Activated CD4-positive, CD25-positive, alpha-beta regulatory T cell treated with anti-CD3 and anti-CD28 coated beads, Interleukin-2, amount 50 U/mL, for 24 hours (primary cell): ENCODE measurements around the gene MRPL19.
"Not testable (repeated sequence)": the region's sequence is repeated elsewhere in the genome, so short reads cannot be mapped to it uniquely, and the experiment has no call there.

Experiments
- ATAC-seq, 2 donors: fragments of 150-1000 bp; cut with Tn5 transposase; one replicate each; pipeline ENCODE4 v1.10.0; 2021; ENCODE audit warnings: mild to moderate bottlenecking in 1 of 2, moderate library complexity in 1 of 2

The MRPL19 gene

GRCh38 chr2:75675908-75676307 is 29.3 kb downstream of the MRPL19 start:
- ATAC-seq: no peak

DNA sequence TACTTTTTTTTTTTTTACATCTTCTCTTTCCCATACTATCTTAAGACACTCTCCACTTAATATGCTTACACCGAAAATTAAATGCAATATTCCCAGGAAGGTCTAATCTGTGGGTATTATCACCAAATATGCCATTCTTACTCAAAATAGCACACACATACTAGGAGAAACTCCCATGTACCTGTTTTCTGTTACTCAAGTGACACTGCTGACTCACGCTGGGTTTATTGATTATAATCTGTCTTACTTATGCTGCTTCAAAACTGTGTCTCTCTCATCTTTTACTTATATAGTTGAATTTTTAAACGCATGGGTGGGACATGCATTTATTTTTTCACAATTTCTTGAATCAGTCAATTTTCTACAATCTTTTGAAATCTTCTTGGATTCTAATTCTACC is 29.9 kb downstream of the MRPL19 start:
- no peak for ATAC-seq

GRCh38 chr2:75679556-75679955 is 33.0 kb downstream of the MRPL19 start:
- no peak for ATAC-seq

DNA sequence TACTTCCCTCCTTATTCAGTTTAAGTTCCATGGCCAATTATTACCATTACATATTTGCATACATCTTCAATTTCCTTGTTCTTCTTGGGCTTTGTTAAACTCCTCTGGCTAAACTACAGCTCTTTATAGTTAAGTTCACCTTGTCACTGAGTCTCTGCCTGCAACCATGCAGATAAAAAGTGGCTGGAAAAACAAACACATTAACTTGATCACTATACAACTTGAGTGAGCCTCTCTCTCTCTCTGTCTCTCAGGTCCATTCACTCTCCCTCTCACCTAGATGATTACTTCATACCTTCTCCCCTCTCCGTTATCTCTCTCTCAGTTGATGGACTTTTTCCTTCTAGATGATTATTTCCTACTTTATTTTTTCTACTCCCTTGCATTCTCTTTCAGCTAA is 33.8 kb downstream of the MRPL19 start:
- ATAC-seq: no peak

GRCh38 chr2:75683430-75683829 is 36.8 kb downstream of the MRPL19 start:
- not testable (repeated sequence) for ATAC-seq

DNA sequence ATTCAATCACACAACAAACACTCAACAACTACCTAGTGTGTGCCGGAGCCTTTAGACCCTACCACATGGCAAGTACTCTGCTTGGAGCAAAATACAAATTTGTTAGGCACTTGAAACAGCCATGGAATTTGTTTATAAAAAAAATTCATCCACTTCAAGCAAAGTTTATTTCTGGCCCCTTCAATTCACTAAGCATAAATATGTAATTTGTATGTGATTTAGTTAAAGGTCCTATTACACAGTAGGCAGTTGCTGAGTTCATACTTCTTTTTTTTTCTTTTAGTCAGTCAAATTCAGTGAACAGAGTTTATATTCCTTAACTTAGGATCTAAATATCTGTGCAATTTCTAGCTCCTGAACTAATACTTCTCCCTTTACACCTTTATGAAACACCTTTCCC is 41.6 kb downstream of the MRPL19 start:
- no peak for ATAC-seq

- no peak for ATAC-seq
These were observed 52.3 kb downstream of the MRPL19 start for GRCh38 chr2:75698918-75699317.

DNA sequence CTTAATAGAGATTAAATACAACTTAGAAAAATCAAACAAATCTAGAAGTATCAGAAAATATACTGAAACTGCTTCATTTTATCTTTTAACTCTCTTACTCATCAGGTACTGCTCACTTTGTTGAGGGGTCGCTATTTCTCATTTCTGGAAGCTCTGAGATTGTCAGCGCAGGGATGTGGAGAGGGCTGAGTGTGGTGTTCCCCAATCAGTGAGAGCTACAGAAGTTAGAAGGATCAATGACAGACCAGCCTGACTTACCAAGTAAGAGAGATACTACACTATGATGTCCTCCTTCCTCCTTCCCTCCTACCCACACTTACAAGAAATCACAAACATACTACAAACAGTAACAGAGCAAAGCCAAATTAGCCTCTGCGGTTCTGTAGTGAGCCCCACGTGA is 56.0 kb downstream of the MRPL19 start:
- no peak for ATAC-seq

DNA sequence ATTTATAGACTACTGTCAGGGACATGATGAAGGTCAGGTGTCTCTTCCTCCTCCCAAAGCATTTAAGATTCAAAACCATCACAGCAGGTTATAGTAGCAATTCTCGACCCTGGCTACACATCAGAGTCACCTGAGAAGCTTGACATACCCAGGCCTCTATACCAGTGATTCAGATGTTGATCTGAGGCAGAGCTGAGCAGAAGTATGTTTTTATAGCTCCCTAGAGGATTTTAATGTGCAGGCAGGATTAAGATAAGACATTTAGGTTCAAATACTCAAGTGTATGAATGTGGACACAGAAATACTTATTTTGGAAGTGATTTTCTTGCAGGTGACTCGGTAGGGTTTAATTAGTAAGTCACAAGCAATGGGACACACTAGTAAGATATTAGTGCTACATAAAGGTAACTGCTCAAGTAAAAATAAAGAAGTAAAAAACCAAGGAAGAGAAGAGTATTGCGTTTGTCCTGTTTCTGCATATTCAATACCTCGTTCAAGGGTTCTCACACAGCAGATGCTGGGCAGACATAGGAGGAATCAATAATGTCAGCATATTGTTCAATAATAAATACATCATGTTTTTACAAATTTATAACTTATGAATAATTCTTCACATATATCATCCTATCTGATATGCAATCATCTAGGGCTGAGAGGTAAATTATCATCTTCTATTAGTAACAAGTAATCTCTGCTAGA is 57.2 kb downstream of the MRPL19 start:
- ATAC-seq: no peak

GRCh38 chr2:75705921-75706320 is 59.3 kb downstream of the MRPL19 start:
- ATAC-seq: no peak

DNA sequence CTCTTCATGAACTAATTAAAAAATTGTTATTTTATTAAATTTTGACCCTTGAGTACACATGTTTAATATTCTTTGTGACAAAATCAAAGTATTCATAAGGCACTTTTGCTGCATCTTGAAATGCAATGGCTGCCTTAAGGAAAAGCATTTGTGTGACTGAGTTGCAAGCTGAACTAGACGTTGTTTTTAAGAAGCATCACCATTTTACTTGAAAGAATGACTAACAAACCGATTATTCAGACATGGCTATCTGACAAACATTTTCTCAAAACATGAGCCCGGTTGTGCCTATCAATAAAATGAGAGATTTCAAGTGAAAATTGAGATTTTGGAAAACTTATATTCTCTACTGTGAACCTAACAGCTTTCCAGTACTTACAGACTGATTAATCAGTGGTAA is 61.3 kb downstream of the MRPL19 start:
- no peak for ATAC-seq

GRCh38 chr2:75709297-75709696 is 62.7 kb downstream of the MRPL19 start:
- no peak for ATAC-seq

DNA sequence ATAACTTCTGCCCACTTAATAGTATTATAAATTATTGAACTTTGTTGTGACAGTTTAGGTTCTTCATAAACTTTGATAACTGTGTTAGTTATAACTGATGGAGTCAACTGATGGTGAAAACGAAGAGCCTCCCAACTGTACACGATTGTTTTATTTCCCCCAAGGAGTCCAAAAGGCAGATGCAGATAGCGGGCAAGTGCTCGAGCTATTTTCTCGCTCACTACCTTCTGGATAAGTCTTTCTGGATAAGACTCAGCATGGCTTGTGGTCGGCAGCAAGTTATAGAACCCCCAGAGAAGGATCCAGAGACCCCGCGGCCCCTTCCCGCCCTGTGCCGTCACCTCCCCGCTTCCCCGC is 63.6 kb downstream of the MRPL19 start:
- no peak for ATAC-seq

DNA sequence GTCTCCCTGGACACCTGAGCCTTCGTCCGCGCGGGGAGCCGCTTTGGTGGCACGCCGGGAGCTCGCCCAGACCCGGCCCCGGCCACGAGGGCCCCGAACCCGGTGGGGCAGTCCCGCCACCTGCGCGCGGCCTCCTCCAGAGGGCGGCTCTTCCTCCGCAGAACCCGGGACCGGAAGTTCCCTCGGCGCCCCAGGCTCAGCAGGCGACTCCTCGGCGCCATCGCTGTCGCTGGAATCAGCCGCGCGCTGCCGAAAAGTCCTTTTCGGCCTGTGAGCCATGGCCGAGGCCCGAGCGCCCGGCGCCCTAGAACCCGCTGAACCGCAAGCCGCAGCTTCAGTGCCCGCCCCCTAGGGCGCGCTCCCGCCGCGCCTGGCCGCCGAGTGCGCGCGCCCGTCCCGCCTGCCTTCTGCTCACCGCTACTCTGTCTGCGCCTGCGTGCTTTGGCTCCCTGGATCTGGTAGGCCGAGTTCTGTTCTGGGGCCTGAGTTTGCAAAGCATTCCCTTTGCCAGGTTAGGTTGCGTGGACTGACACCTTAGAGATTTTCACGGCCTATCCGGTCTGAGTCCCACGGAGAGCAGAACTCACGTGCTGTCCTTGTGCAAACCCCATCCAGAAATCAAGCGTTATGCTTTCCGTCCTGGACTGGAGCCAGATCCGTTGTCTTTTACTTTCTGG is 64.1 kb downstream of the MRPL19 start, which contains the start of gene GCFC2:
TSS of gene GCFC2 (minus strand) at position 339 of the 677 bp plus-strand sequence. CDS start at position 279, 60 bp downstream.
- ATAC-seq: peak; percentile 91 to 94

GRCh38 chr2:75711590-75711989 is 65.0 kb downstream of the MRPL19 start:
- ATAC-seq: not testable (repeated sequence)

GRCh38 chr2:75716406-75716805 is 69.8 kb downstream of the MRPL19 start:
- no peak for ATAC-seq

GRCh38 chr2:75719616-75720015 is 73.0 kb downstream of the MRPL19 start:
- ATAC-seq: no peak

GRCh38 chr2:75720525-75720924 is 73.9 kb downstream of the MRPL19 start:
- no peak for ATAC-seq

- no peak for ATAC-seq
These were observed 76.1 kb downstream of the MRPL19 start for GRCh38 chr2:75722687-75723086.

- ATAC-seq: no peak
These were observed 82.2 kb downstream of the MRPL19 start for GRCh38 chr2:75728614-75729419.

- ATAC-seq: no peak
These were observed 83.3 kb downstream of the MRPL19 start for GRCh38 chr2:75729861-75730260.

DNA sequence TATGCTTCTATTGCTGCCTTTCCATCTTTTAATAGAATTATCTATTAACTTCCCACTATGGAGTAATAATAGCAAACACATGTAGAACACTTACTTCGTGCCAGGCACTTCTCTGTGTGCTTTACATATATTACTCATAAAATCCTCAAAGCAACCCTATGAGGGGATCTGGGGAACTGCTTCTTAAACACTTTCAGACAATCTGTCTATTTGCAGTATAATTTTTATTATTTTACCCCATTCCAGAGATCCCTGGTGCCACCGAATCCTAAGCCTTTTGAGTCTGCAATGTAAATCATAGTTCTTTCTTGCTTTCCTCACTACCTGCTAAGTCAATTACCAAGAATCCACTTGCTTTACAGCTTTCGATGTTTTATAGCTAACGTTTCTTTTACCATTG is 89.7 kb downstream of the MRPL19 start:
- no peak for ATAC-seq

DNA sequence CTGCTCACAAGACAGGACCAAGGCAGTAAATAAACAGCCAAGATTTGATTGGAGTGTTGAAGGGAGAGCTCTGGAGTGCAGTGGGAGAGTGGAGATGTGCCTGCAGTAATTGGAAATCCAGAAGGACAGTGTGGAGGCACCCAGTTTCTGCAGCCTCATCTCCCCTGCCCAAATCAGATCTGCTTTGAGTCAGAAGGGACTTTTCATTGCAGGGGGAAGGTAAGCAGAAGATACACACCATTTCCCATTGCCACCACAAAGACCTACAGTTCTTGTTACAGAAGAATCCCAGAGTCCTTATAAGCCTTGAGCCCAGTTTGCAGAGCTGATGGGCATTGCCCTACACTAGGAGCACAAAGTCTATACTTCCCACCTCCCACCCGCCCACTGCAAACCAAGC is 91.4 kb downstream of the MRPL19 start:
- ATAC-seq: no peak
